HG03575 (cell line): ENCODE measurements around the gene TALDO1.
"Not testable (repeated sequence)": the region's sequence is repeated elsewhere in the genome, so short reads cannot be mapped to it uniquely, and the experiment has no call there.

Experiments
- ATAC-seq: cut with Tn5 transposase; IDR thresholded peaks from one replicate; pipeline ENCODE4 v1.9.1; 2021; ENCODE audit not compliant: unreplicated experiment, insufficient number of reproducible peaks, low FRiP score; ENCODE audit errors: extremely low read depth

The TALDO1 gene

DNA sequence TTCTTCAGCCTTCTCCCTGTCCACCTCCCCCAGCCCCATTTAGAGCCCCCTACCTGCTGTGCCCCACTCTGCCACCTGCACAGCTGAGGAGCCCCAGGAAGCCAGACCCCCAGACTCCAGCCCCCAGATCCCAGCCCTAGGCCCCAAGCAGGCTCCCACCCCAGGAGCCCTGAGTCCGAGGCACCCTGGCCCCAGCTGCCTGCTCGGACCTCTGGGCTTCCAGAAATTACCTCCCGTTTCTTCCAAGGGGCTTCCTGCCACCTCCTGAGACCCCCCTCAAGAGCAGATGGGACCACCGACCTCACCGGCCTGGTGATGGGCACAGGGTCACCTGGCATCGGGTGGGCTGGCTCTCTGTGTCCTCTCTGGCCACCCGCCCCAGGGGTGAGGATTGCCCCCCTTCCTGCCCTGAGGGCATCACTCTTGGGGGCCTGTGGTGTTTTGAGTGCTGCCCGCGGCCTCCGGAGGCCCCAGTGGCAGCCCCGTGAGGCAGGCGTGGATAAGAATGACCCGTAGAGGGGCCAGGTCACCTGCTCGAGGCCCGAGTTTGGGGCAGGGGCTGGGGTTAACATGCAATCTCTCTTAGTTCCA is 18.3 kb upstream of the TALDO1 start:
- no peak for ATAC-seq

DNA sequence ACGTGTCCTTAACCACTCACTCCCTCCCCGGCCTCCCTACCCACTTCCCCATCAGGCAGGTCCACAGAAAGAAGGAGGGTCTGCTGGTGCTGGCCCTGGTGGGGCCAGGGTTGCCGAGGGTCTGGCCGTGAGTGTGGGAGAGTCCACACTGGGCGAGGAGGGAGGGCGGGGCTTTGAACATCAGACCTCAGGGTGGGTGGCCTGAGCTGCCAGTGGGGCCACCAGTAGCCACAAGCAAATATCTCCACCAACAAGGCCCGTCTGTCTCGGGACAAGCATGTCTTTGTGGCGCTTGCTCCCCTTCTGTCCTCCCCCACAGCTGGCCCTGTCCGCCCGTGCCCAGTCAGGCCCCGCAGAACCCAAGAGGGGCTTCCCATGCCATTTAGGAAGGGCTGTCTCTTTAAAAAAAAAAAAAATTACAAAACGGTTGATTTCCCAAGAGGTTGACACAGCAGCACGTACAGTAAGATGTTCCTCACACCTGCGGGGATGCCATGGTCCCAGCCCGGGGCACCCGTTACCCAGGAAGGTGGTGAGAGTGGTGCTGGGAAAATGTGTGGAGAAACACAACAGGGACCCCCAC is 17.7 kb upstream of the TALDO1 start:
- no peak for ATAC-seq

DNA sequence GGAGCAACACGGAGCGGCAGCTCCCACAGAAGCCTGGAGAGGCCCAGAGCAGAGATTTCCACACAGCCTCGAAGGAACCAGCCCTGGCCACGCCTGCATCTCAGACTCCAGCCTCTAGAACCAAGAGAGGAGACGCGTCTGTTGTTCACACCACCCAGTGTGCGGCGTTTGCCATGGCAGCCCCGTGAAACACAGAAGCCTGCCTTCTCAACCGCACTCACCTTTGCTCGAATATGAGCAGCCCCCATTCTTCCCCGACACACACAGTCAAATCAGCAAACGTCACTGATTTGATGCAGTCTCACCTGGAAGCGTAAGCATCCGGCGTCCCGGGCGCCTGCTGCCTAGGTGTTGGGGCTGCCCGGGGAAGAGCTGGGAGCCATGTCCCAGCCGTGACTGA is 14.2 kb upstream of the TALDO1 start:
- no peak for ATAC-seq

DNA sequence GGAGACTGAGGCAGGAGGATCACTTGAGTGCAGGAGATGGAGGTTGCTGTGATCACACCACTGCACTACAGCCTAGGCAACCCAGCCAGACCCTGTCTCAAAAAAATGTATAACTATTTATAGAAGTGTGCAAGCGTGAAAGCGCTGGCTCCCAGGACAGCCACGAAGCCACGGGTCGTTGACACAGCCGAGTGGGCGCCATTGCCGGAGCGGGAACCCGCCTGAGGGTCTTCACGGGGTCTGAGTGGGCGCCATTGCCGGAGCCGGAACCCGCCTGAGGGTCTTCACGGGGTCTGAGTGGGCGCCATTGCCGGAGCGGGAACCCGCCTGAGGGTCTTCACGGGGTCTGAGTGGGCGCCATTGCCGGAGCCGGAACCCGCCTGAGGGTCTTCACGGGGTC is 12.7 kb upstream of the TALDO1 start:
- ATAC-seq, result not testable (repeated sequence)

DNA sequence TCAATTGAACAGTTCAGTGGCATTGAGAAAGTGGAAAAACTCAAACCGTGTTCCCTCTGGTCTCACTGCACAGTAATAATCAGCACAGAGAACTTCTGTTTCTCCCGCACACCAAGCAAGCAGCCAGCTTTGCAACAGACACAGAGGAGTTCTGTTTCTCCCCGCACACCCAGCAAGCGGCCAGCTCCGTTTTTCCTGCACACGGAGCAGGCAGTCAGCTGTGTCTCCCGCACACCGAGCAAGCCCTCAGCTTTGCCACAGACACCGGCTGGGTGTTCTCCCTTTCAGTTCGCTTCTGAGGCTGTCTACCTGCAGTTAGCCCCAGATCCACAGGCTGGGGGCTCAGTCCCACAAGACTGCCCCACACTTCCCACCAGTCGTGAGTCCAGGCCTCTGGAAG is 9.9 kb upstream of the TALDO1 start:
- no peak for ATAC-seq

DNA sequence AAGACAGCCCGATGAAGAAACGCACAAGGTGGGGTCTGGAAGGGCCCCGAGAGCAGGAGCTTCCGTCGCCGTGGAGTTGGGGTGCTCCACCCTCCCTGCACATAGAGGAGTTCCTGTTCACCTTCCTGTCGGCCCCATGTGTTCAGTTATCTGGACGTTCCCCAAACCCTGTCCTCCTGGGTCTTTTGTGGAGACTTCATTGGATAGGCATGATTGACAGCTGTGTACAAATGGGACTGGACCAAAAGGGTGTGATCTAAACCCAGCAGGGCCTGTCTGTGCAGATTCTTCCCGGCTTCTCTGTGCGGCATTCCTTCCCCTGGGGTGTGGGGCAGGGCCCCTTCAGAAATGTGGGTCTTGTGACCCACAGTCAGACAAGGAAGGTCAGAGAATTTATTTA is 9.4 kb upstream of the TALDO1 start:
- not testable (repeated sequence) for ATAC-seq

DNA sequence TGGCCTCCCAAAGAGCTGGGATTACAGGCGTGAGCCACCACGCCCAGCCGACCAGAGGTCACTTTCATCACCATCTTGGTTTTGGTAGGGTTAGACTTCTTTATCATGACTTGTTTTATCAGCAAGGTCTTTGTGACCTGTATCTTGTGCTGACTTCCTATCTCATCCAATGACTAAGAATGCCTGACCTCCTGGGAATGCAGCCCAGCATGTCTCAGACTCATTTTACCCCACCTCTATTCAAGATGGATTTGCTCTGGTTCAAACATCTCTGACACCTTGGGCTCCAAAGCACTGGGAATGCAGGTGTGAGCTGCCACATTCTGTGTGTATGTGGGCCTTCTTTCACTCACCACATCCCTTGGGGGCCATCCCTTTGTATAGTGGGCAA is 5.1 kb upstream of the TALDO1 start:
- ATAC-seq, result no peak

DNA sequence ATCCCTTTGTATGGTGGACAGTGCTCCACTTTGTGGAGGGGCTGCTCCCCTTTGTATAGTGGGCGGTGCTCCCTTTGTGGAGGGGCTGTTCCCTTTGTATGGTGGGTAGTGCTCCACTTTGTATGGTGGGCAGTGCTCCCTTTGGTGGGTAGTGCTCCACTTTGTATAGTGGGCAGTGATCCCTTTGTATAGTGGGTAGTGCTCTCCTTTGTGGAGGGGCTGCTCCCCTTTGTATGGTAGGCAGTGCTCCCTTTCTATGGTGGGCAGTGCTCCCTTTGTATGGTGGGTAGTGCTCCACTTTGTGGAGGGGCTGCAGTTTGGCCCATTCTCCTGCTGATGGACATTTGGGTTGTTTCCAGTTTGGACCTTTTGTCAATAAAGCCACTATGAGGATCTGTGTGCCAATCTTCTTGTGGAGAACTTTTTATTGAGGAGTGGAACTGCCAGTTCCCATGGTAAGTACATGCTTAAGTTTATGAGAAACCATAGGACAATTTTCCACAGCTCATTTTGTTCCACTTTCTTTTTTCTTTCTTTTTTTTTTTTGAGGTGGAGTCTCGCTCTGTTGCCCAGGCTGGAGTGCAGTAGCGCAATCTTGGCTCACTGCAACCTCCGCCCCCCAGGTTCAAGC is 4.6 kb upstream of the TALDO1 start:
- ATAC-seq, result no peak

DNA sequence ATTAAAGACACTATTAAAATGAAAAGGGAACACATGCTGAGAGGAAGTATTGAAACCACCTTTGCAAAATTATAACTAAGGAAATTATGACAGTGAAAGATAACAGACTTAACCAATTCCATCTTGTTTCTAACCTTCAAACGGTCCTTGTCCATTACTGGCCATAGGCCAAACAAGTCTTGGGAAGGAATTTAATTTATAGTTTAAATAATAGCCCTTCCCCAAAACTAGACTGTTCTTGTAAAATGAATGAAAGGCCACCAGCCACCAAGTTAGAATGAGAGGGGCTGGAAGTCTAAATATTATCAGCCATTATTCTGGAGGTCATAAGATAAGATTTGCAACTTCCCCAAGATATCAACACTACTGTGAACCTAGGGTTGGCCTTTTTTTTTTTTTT is 1.8 kb upstream of the TALDO1 start:
- ATAC-seq, result no peak

DNA sequence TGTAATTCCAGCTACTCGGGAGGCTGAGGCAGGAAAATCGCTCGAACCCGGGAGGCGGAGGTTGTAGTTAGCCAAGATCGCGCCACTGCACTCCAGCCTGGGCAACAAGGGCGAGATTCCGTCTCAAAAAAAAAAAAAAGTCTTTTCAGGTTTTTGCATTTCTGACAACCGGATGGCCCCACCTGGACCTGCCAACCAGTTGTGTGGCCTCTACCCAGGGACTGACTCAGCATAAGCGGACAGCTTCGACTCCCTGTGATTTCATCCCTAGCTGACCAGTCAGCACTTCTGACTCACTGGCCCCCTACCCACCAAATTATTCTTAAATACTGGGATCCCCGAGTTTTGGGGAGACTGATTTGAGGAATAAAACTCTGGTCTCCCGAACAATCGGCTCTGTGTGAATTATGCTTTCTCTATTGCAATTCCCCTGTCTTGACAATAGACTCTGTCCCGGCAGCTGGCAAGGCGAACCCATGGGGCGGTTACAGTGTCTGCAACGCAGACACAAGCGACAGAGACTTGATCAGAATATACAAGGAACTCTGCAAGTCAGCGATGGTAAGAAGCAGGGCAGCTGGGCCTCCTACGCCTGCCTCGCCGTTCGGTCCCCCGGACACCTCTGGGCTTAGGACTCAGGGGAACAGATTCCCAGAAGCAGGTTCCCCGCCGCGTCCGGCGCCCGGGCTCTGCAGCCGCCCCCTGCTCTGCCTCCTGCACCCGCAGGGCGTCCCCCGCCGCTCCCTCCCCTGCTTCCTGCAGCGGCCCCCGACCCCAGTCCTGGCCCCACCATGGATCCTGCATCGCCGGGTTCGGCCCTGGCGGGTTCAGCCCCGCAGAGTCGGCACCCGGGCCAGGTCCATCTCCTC is 741 bp upstream of the TALDO1 start:
- no peak for ATAC-seq

DNA sequence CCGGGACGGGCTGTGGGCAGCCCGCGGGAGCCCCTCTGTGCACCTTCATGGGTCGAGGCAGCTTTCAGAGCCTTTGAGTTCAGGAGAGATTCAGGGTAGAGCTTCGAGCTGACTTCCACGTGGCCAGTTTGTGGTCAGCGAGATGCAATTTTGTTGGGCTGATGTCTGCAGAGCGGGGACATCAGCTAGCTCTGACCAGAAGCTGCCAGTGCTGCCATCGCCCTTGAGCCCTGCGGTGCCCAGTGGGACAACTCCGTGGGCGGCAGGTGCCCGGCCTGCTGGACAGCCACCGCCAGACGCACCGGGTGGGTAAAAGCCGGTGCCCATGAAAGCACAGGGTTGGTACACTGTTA is 719 bp downstream of the TALDO1 start:
- no peak for ATAC-seq

DNA sequence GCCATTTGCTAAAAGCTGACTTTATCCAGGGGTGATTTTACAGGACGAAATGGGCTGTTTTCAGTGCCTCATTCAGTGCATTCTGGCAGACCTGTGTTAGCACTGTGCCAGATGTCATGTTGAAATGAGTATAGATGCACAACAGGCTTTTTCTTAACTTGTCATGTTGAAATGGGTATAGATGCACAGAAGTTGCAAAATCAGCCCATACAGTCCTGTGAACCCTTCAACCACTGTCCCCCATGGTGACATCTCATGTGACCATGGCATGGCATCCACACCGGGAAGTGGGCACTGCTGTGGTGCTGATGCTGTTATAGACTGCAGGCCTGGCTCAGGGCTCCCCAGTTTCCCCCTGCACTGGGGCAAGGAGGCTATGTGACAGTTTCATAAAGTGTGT is 2.5 kb downstream of the TALDO1 start:
- no peak for ATAC-seq

DNA sequence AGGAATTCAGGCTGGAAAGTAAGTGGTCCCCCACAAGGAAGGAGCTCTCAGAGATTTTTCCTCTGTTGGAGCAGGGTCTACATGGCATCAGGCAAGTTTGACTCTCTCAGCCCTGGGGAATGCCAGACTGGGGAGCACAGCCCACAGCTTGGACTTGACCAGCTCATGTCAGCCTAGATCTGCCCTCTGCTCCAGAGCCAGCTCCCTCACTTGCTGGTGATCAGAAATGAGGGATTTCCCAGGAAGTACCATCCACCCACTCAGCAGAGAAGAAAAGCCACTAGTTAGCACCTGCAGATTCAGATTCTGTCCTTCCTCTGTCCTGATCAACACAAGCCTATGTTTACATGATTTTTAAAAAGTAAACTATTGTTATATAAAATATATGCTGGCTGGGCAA is 13.0 kb downstream of the TALDO1 start:
- no peak for ATAC-seq

DNA sequence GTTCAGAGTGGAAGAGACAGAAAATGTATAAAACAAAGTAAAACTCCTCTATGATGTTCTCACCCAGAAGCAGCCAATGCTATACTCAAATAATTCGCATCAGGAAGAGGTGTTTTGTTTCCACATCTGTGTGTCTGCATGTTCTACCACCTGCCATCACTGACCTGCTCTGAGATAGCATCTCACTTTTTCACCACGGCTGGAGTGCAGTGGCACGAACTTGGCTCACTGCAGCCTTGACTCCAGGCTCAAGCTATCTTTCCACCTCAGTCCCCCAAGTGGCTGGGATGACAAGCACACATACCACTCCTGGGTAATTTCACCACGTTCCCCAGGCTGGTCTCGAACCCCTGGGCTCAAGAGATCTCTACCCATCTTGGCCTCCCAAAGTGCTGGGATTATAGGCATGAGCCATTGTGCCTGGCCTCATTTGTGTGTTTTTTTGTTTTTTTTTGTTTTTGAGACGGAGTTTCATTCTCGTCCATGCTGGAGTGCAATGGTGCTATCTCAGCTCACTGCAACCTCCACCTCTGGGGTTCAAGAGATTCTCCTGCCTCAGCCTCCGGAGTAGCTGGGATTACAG is 14.4 kb downstream of the TALDO1 start:
- ATAC-seq, result no peak

DNA sequence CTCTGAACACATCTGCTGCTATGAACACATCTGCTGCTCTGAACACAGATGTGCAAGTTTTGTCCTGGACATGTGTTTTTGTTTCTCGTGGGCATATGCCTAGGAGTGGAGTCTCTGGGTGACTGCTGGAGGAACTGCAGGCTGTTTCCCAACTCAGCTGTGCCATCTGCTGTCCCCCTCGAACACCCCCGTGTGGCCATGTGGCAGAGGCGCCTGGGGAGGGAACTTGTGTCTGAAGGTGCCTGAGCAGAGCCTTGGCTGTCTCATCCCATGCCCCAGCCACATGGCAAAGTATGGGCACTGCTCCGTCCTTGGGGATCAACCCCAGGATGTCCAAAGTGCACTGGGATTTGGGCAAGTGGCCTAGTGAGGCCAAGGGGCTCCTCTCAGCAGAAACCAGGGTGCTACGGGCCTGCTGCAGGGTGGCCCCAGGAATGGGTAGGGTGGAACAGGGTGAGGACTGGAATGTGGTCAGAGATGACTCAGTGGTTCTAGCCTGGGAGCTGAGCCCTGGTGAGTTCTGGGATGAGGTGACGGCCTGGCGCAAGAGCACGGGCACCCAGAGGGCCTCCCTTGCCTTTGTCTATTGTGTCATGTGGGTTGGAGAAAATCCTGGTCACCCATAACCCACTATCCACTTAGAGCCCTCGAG is 15.3 kb downstream of the TALDO1 start:
- ATAC-seq, result no peak

DNA sequence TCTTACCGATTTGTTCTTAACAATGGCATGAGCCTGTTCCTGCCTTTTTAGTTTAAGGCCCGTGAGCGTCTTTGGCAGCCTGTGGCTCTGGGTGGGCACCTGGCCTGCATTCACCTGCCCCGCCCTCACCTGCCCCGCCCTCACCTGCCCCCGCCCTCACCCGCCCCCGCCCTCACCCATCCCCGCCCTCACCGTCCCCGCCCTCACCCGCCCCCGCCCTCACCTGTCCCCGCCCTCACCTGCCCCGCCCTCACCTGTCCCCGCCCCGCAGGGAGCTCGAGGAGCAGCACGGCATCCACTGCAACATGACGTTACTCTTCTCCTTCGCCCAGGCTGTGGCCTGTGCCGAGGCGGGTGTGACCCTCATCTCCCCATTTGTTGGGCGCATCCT is 15.8 kb downstream of the TALDO1 start:
- no peak for ATAC-seq

DNA sequence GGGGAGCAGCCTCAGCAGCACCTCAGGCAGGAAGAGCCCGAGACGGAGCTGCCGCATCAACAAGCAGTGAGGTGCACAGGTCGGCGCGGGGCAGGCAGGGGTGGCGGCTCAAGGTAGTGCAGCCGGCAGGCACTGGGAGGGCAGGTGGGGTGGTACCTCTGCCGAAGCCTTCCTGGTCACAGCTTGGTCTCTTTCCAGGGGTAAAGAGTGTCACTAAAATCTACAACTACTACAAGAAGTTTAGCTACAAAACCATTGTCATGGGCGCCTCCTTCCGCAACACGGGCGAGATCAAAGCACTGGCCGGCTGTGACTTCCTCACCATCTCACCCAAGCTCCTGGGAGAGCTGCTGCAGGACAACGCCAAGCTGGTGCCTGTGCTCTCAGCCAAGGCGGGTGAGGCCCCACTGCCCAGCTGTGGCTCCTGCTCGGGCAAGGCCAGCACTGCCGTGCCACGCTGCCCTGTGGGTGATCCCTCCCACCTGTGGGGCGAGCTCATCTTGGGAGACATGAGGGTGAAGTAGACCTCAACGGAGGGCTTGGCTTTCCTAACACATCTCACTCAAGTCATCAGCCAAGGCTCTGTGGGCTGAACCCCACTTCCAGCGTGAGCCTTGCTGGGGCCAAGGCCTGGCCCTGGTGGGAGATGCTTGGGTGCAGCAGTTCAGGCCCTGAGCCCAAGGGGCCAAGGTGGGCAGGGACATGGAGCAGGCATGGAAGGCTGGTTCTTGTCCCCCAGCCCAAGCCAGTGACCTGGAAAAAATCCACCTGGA is 16.5 kb downstream of the TALDO1 start:
- no peak for ATAC-seq

DNA sequence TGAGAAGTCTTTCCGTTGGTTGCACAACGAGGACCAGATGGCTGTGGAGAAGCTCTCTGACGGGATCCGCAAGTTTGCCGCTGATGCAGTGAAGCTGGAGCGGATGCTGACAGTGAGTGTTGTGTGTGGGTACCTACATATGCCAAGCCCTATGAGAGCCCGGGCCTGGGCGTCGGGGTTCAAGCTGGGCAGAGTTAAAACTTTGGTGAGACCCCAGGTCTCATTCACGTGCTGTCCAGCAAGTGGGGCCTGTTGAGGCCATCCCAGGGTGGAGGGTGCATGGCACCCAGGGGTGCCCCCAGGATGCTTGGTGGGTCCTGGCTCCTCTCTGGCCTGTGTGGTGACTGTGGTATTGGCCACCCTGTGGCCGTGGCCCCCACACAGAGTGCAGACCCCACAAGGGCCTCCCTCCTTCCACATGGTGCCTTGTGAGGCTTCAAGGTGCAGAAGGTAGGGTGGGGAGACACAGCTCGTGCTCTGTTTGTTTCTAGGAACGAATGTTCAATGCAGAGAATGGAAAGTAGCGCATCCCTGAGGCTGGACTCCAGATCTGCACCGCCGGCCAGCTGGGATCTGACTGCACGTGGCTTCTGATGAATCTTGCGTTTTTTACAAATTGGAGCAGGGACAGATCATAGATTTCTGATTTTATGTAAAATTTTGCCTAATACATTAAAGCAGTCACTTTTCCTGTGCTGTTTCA is 17.2 kb downstream of the TALDO1 start:
- no peak for ATAC-seq
